HG03558 (cell line): ENCODE data around the gene FKBP8.
"Not testable (repeated sequence)": the region's sequence is repeated elsewhere in the genome, so short reads cannot be mapped to it uniquely, and the experiment has no call there.

Experiments
- ATAC-seq: cut with Tn5 transposase; IDR thresholded peaks from one replicate; pipeline ENCODE4 v1.9.1; 2021; ENCODE audit warnings: moderate number of reproducible peaks; ENCODE audit not compliant: unreplicated experiment; ENCODE audit errors: extremely low read depth

FKBP8 gene

DNA sequence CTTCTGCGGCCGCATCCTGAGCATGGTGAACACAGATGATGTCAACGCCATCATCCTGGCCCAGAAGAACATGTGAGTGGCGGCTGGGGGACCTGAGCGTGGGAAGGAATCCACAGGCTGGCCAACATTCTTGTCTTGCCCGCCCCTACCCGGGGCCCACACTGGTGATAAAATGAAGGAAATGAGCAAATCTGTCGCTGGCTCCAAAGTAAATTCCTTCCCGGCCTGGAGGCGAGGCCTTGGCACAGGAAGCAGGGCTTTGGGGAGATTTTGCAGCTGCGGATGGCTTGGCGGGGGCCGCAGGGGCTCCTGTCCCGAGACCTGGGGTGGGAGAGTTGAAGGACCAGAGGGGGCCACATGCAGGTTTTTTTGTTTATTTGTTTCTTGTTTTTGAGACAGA, 18.7 kb upstream of the FKBP8 start:
- no peak for ATAC-seq

DNA sequence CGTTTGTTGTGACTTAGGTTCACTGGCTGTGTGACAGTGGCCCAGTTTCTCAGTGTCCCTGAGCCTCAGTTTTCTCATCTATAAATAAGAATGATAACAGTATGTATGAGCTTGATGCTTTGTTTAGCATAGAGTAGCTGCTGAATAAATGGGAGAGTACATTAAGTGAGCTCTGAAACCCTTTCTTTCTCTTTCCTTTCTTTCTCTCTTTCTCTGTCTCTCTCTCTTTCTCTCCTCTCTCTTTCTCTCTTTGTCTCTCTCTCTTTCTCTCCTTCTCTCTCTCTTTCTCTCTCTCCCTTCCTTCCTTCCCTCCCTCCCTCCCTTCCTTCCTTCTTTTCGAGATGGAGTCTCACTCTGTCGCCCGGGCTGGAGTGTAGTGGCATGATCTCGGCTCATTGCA, 16.3 kb upstream of the FKBP8 start:
- no peak for ATAC-seq

DNA sequence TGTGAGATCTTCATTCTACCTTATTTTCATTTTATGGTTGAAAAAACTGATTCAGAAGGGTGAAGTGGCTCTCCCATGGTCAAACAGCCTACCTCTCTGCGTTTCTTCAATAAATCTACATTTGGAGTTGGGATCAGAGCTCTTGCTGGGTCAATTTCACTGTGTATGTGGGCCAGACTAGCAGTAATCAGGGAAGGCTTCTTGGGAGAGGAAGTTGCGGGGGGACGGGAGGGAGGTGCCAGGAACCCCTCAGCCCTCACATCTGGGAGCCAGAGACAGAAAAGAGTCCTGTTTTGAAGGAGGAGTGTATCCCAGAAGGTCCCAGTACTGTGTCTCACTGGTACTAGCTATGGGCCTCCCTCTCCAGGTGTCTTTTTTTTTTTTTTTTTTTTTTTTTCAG, 15.2 kb upstream of the FKBP8 start:
- ATAC-seq: no peak

DNA sequence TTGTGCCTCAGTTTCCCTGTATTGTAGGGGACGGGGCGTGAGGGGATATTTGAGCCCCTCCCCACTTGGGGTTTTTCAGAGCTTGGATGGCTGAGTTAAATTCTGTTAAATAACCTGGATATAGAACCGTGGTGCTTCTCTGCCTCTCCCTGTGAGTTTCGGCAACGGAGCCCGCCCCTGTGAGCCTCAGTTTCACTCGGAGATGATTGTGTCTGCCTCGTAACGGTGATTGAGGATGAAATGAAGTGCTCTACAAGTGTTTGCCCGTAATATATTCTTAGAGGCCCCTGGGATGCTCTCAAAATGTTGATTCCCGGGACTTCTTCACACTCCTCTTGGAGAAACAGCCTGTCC, 14.8 kb upstream of the FKBP8 start:
- no peak for ATAC-seq

DNA sequence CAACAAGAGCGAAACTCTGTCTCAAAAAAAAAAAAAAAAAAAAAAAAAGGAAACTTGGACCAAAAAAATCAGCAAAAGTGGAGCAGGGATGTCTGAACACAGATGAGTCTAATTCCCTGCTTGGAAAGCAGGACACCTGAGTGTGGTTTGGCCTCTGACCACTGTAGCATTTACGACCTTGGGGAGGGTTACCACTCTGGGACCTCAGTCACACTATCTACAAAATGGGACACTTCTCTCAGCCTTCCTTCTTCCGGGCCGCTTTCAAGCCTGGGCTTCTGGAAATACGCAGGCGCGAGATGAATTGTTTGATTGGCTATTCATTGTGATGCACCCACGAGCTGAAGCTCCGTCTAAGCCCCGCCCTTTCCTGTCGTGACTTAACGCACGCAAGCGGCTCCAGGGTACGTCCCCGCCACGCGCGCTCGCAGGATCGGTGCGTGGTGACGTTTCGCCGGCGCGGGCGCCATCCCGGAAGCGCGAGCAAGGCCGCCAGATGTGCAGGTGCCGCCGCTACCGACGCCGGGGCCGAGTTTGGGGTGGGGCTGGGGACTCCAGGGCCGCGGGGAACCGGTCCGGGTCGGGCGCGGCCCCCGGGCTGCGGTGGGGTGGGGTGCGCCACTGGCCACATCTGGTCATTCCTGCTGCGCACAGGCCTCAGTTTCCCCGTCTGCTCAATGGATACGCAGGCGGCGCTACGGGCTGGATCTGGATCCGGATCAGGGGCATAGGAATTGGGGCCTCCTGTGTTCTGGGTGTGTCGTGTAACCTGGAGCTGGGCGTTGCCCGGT, 14.2 kb upstream of the FKBP8 start, which contains the start of gene KXD1:
Gene KXD1, plus strand, starts transcription at position 460 of the 791 bp plus-strand sequence. CDS start 4,187 bp downstream, outside the sequence.
- peak; percentile 82 for ATAC-seq

DNA sequence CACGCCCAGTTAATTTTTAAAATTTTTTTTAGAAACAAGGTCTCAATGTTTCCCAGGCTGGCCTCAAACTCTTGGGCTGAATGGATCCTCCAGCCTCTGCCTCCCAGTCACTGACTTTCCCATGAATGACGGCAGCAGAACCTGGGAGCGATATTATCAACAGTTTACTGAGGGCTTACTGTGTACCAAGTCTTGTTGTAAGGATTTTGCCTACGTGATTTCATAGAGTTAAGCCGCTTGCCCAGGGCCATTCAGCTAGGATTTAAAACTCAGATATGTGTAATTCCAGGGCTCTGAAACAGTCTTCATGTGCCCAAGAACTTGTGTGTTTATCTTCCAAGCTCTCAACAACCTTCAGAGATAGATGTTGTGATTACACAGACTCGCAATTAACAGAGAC, 8.3 kb upstream of the FKBP8 start:
- ATAC-seq: no peak

DNA sequence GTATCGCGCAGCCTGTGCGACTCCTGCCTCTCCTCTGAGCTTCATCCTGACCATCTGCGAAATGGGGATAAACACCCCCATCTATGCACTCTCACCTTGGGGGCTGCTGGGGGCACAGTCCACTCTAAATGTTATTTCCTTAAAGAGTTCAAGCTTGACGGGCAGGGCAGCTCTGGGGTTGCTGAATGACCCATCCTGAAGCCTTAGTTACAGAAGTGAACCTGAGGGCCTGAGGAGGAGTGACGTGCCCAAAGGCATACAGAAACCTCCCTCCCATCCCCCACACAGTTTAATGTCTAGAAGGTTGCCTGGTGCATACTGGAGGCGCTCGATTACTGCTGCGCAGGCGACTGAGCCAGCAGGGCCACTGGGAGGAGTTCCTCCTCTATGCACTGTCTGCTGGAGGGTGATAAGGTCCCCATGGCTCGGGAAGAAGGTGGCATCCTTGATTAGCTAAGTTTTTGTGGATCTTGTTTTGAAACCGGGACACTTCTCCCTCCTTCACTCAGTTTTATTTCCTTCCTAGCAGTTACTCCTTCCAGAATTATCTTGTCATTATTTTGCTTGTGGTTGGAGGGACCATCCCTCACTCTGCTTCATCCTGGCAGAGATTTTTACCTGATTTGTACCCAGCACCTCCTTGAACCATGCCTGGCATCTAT, 572 bp upstream of the FKBP8 start:
- ATAC-seq: no peak

DNA sequence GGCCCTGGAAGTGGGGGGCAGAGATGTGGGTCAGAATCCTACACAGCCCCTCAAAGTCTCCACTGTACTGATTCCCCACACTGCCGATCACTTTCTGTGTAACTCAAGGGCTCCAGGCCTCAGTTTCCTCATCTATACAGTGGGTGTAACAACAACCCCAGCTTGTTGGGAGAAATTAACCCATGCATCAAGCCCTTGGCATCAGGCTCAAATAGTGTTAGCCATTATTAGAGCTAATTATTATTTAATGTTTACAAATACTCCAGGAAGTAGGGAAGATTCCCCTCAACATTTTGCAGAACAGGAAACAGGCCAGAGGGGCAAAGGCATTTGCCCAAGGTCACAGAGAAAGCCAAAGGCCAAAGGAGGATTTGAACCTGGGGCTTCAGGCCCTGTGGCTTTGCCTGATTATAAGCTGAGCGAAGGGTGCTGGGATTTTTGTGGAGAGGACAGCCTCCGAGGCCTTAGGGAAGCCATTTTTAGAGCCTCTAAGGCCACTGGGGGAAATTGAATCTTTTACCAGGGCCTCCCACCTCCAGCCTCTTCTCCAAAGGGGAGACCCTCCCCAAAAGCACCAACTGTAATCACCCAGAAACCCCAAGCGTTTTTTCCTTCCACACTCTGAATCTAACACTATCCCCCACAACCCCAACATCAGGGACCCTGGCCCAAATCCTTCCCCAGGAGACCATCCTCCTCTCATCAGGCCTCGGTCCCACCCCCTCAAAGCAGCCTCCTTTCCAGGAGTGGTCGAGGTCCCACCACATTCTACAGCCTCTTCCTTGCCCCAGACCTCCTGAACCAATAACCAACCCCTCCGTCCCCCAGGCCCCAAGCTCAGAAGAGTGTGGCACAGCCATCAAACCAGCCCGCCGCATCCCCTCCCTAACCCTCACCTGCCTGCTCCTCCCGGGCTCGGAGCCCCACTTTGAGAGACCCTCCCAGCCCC, 1.1 kb downstream of the FKBP8 start:
- no peak for ATAC-seq

DNA sequence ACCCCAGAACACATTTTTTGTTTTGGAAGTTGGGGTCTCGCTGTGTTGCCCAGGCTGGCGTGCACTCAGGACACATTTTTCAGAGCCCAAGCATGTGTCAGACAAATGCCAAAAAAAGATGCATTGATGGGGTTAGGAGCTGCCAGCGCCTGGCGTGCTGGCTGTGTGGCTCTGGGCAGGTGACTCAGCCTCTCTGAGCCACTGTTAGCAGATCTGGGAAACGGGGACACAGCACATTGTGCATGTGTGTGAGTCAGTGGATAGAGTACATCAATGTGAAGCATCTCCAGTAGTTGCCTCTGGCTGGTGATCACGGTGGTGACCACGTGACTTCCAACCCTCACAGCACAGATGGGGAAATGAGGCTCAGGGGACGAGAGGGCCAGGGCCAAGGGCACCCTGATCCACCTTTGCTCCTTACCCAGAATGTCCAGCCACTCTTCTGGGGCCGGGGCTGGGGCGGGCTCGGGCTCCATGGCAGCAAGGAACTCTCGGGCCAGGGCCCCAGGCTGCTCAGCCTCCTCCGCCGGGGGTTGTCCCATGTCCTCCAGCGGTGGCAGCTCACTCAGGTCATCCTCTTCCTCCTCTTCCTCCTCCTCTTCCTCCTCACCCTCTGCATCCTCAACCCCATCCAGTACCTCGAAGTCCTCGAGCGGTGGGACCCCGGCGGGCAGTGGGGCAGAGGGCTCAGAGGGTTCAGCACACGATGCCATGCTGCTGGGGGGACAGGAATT, 1.9 kb downstream of the FKBP8 start:
- ATAC-seq: no peak

DNA sequence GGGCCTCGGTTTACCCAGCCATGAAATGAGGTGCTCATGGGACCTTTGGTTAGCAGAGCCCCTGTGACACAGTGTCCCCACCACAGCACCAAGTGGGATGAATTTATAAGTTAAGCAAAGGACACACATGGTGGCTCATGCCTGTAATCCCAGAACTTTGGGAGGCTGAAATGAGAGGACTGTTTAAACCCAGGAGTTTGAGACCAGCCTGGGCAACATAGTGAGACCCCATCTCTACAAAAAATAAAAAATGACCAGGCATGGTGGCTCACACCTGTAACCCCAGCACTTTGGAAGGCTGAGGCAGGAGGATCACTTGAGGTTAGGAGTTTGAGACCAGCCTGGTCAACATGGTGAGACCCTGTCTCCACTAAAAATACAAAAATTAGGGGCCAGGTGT, 3.2 kb downstream of the FKBP8 start:
- ATAC-seq: not testable (repeated sequence)

DNA sequence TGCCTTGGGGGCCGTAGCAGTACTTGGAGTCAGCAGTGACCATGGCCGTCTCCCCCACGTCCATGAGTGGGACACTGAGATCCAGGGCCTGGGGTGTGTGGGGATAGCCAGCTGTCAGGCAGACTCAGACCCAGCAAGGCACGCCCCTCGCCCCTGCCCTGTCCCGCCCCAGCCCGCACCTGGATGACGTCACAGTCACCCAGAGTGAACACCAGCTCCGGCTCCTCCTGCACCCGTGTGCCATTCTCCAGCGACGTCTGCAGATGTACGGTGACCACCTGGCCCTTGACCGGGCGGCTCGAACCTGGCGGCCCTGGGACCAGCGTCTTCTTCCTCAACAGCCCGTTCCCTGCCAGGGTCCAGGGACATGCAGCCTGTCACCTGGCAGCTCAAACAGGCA, 4.0 kb downstream of the FKBP8 start:
- ATAC-seq: no peak

DNA sequence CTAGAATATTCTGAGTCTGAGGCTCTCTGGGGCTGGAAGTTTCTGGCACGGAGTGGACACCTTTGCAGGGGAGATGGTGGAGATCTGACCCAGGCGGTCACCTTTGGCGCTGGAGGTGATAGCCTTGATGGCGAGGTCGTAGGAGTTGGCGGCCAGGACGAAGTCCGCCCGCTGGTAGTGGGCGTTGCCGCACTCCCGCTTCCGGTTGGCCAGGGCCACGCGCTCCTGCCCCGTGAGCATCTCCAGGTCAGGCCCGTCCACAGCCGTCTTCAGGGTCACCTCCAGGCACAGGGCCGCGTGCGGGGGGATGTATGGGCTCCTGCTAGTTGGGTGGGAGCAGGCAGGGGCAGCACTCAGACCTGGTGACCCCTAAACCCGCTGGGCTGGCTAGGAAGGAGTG, 5.3 kb downstream of the FKBP8 start:
- no peak for ATAC-seq

DNA sequence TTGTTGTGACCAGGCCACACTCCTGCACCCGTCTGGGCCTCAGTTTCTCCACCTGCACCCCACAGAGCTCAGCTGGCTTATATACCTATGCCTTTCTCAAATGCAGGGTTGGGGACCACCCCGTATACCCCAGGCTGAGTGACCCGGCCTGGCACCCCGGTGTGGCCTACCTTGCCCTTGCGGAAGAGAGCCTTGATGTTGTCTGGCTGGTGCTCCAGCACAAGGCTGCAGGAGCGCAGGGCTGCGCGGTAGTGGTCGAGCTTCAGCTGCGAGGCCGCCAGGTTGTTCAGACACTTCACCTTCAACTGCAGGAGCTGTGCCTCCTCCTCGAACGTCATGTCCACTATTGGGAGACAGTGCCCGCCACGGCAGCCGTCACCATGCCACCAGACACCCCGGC, 5.9 kb downstream of the FKBP8 start:
- no peak for ATAC-seq

DNA sequence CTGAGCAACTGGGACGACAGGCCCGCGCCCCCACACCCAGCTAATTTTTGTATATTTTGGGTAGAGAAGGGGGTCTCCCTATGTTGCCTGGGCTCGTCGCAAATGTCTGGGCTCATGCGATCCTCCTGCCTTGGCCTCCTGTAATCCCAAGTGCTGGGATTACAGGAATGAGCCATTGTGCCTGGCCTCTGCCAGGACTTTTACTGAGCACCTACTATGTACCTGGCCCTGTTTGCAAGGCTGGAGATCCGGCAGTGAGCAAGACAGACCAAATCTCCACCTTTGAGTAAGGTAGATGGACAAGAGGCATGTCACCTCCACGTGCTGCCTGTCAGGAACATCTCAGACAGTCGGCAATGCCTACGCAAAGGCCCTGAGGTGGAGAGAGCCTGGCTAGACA, 6.9 kb downstream of the FKBP8 start:
- ATAC-seq: no peak

DNA sequence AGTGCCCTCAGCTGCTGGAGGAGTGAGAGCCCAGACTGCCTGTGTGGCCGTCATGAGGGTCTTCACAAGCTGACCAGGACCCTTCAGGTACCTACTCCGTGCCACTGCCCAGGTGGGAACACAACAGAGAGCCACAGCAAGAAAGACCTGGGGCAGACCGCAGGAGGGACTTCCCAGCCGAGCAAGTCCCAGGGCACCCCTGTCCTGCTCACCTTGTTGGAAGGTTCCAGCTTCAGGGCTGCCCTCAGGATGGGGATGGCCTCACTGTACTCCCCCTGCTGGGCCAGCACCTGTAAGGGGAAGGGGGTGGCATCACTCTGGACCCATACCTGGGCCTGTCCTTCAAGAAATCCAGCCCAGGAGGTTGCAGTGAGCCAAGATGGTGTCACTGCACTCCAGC, 10.3 kb downstream of the FKBP8 start:
- no peak for ATAC-seq

DNA sequence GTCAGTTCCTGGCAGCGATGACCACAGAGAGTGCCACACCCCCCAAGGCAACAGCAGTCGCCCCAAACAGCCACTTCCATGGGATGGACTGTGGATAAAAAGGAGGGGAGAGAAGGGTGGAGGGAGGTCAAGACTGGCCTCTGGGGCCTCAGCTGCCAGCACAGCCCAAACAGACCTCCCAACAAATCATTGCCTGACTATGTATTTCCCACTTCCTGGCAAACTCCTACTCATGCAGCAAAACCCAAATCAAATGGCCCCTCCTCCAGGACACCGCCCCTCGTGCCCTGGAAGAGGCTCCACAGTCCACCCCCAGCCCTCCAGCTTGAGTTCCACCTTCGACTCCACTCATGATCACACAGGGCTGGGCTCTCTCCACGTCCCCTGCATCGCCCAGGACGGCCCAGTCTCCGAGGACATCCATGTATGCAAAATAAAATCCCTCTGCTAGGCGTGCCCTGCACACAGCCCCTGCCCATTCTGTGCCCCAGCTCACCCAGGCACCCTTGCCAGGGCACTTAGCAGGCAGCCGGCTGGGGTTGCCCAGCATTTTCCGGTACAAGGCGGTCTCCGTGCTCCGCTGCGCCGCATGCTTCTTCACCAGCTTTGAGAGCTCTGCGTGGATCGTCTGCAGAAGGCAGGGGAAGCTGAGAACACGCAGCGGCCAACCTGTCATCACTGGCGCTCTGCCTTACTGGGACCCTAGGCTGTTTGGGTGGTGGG, 11.0 kb downstream of the FKBP8 start:
- no peak for ATAC-seq

DNA sequence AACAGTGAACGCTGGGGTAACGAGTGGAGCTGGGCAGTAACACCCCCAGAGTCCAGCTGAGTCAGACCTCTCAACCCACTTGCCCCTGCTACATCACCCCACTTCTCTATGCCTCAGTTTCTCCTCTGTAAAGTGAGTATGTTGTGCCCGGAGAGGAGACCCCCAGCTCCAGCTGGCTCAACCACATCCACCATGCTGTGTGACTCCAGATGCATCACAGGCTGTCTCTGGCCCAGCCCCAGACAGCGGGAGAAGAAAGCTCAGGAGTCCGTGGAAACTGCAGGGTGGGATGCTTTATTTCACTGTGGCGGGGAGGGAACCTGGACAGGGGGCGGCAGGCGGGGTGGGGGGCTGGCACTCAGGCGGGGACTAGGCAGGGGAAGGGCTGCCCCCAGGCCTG, 11.9 kb downstream of the FKBP8 start:
- ATAC-seq: no peak

DNA sequence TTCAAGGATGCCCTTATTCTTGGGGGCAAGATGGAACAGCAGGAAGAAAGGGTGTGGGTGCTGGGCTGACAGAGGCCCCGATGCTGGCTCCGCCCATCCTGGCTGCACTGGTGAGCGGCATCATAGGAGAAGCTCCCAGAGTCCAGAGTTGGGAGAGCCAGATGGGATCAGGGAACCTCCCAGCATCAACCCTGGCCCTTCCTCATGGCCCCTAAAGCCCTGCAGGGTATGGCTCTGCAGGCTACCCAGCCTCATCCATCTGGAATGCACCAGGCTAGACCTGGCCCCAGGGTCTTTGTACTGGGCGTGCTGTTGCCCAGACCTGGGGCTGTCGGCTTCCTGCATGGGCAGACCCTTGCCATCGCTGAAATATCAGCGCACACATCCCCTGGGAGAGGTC, 13.6 kb downstream of the FKBP8 start:
- ATAC-seq: no peak

DNA sequence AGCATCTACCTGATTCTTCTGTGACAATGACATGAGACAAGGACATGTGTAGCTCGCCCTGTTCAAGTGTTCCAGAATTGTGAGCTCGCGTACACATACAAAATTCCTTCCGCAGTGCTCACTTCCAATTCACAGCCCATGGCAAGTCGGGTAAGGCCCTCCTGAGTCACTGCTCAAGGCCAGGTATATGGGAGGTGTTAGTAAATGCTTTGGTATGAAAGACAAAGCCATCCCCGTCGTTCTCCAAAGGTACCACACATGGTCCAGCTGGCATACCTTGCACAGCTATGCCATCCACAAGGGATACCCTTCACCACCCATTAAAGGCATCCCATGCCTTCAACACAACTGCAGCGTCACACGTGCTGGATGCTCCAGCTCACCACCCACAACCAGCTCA, 17.1 kb downstream of the FKBP8 start:
- ATAC-seq: no peak

DNA sequence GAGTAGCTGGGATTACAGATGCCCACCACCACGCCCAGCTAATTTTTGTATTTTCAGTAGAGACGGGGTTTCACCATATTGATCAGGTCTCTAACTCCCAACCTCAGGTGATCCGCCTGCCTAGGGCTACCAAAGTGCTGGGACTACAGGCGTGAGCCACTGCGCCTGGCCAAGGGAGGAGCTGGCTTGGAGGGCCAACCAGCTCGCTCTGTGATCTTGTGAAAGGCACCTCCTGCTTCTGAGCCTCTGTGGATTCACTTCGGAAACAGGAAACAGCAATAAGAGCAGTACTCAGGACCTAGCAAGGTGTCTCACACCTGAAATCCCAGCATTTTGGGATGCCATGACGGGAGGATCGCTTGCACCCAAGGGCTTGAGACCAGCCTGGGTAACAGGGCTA, 19.5 kb downstream of the FKBP8 start:
- no peak for ATAC-seq
